CD4-positive, alpha-beta T cell (primary cell): ENCODE data around the gene NUDT14. TPM values are rescaled to one million over a fixed set of nuclear protein-coding genes. Genes with fewer than 3 reads are reported as not detected.

Source experiments
- ATAC-seq: fragments of 200-7000 bp; cut with Tn5 transposase; one replicate; pipeline ENCODE4 v1.10.0; 2022; ENCODE audit warnings: mild to moderate bottlenecking; ENCODE audit not compliant: poor library complexity
- CTCF ChIA-PET: fragments of 350-600 bp; sonication (Branson Sonifier 250); formaldehyde crosslinking; loops from one replicate; lab custom pipeline; 2021; ENCODE audit warnings: antibody characterized with exemption, inconsistent platforms; lab: Charles Lee
- POLR2A ChIA-PET: fragments of 350-600 bp; sonication (Branson Sonifier 250); formaldehyde crosslinking; loops from one replicate; lab custom pipeline; 2021; ENCODE audit warnings: antibody characterized with exemption, inconsistent platforms; lab: Charles Lee
- DNase-seq, 14 experiments: peaks; one replicate each; pipeline ENCODE4 v3.0.0-alpha.2; 2013 to 2020; ENCODE audit warnings: mixed read lengths in 2 of 14
- H3K27ac ChIP-seq, 2 donors: one replicate each; pipeline versions ENCODE4 v1.5.1 to v1.7.0; 2013; ENCODE audit warnings: low read length in 2 of 2, low read depth in 1 of 2, mild to moderate bottlenecking in 1 of 2
- H3K27me3 ChIP-seq, 2 experiments: 1 replicate in 1 of 2; 2 replicates in 1 of 2; pipeline versions ENCODE4 v1.6.1 to v1.7.0; 2013; ENCODE audit warnings: low read length in 2 of 2, control low read depth in 1 of 2, mild to moderate bottlenecking in 1 of 2, moderate library complexity in 1 of 2; ENCODE audit not compliant: insufficient read depth in 2 of 2, control insufficient read depth in 1 of 2
- H3K36me3 ChIP-seq: one replicate; pipeline ENCODE4 v1.6.1; 2013; ENCODE audit warnings: low read length, control low read depth; ENCODE audit not compliant: insufficient read depth
- H3K4me1 ChIP-seq: one replicate; pipeline ENCODE4 v1.6.1; 2013; ENCODE audit warnings: low read length, control low read depth; ENCODE audit not compliant: insufficient read depth
- H3K4me3 ChIP-seq: one replicate; pipeline ENCODE4 v1.5.1; 2013; ENCODE audit warnings: mild to moderate bottlenecking, low read length, moderate library complexity
- H3K9me3 ChIP-seq, 2 experiments: 1 replicate in 1 of 2; 2 replicates in 1 of 2; pipeline versions ENCODE4 v1.6.1 to v1.7.0; 2013; ENCODE audit warnings: low read length in 2 of 2, mild to moderate bottlenecking in 2 of 2, control low read depth in 1 of 2, moderate library complexity in 1 of 2; ENCODE audit not compliant: control insufficient read depth in 1 of 2, insufficient read depth in 1 of 2
- H3K27ac Mint-ChIP-seq: one replicate; pipeline ENCODE4 v1.8.0; 2020; ENCODE audit warnings: mixed read lengths
- H3K27me3 Mint-ChIP-seq: one replicate; pipeline ENCODE4 v1.8.0; 2021; ENCODE audit warnings: mixed read lengths
- H3K36me3 Mint-ChIP-seq: one replicate; pipeline ENCODE4 v1.8.0; 2021; ENCODE audit warnings: low read depth, mixed read lengths
- H3K4me1 Mint-ChIP-seq: one replicate; pipeline ENCODE4 v1.8.0; 2021; ENCODE audit warnings: low read depth, mixed read lengths
- H3K4me3 Mint-ChIP-seq: one replicate; pipeline ENCODE4 v1.8.0; 2020; ENCODE audit warnings: mild to moderate bottlenecking, mixed read lengths
- H3K9me3 Mint-ChIP-seq: one replicate; pipeline ENCODE4 v1.8.0; 2020; ENCODE audit warnings: mixed read lengths
- intact Hi-C, 2 experiments: fragments of 100-400 bp; cut with DNase I in 1 of 2; cut with micrococcal nuclease in 1 of 2; formaldehyde crosslinking; loops; one replicate each; pipeline versions ENCODE4 v1.15.1 to v1.9.0; 2023 to 2025; cut with DNase I, micrococcal nuclease
- total RNA-seq, 174 experiments: library from RNA in 2 of 174; stranded (reverse) in 2 of 174; gene quantifications; one replicate each; pipeline ENCODE4 v1.2.3 and lab custom pipeline; 2021 to 2026
- TF ChIP-seq, protein P1 (sequence below): fragments of 200-600 bp; IDR thresholded peaks from one replicate; pipeline ENCODE4 v1.8.0; 2022; ENCODE audit warnings: antibody characterized with exemption, mild to moderate bottlenecking

NUDT14 gene
- total RNA-seq, 2 experiments from 2014 or later, result 9.0 to 9.2 TPM

- no peak for ATAC-seq
- H3K4me3 Mint-ChIP-seq, result no peak overlapping the region
Observed at GRCh38 chr14:105135700-105136395, 45.3 kb downstream of the NUDT14 start.

GRCh38 chr14:105132921-105133654 lies 48.0 kb downstream of the NUDT14 start:
- H3K4me3 ChIP-seq, result no peak overlapping the region
- H3K27ac ChIP-seq, result no peak overlapping the region
- ChIA-PET POLR2A (no interaction called here), CTCF (interaction anchor here (0.6 kb wide), 1 partner anchor 1837 kb away, joined by 3 read pairs; no protein-coding TSS in a partner anchor)
- DNase-seq (no peak), ATAC-seq (no peak)
- H3K36me3 Mint-ChIP-seq, result peaks cover 5% of the 10 kb centered on the region
- peaks cover 4% of the 10 kb centered on the region for H3K9me3 Mint-ChIP-seq
- no peak overlapping the region for H3K27ac Mint-ChIP-seq
- TF ChIP-seq, protein P1, sequence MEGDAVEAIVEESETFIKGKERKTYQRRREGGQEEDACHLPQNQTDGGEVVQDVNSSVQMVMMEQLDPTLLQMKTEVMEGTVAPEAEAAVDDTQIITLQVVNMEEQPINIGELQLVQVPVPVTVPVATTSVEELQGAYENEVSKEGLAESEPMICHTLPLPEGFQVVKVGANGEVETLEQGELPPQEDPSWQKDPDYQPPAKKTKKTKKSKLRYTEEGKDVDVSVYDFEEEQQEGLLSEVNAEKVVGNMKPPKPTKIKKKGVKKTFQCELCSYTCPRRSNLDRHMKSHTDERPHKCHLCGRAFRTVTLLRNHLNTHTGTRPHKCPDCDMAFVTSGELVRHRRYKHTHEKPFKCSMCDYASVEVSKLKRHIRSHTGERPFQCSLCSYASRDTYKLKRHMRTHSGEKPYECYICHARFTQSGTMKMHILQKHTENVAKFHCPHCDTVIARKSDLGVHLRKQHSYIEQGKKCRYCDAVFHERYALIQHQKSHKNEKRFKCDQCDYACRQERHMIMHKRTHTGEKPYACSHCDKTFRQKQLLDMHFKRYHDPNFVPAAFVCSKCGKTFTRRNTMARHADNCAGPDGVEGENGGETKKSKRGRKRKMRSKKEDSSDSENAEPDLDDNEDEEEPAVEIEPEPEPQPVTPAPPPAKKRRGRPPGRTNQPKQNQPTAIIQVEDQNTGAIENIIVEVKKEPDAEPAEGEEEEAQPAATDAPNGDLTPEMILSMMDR, result no peak
- no peaks in the 10 kb centered on the region for H3K36me3 ChIP-seq
- intact Hi-C loops, result no loop called here
- no peak overlapping the region for H3K4me3 Mint-ChIP-seq
- peaks cover 19 to 20% of the 10 kb centered on the region in 2 experiments for H3K9me3 ChIP-seq
- no peaks in the 10 kb centered on the region for H3K4me1 Mint-ChIP-seq
- H3K27me3 ChIP-seq, result peaks cover 4 to 7% of the 10 kb centered on the region in 2 experiments
- no peaks in the 10 kb centered on the region for H3K4me1 ChIP-seq
- peaks cover 18% of the 10 kb centered on the region for H3K27me3 Mint-ChIP-seq

More at GRCh38 chr14:105135700-105136395, 45.3 kb downstream of the NUDT14 start:
- TF ChIP-seq, protein P1, result no peak
- intact Hi-C loops, result no loop called here
- Mint-ChIP-seq H3K9me3 (peaks cover 4% of the 10 kb centered on the region), H3K4me1 (no peaks in the 10 kb centered on the region), H3K27ac (no peak overlapping the region), H3K27me3 (peaks cover 9% of the 10 kb centered on the region), H3K36me3 (peaks cover 5% of the 10 kb centered on the region)
- H3K27ac ChIP-seq, result no peak overlapping the region
- no peaks in the 10 kb centered on the region for H3K36me3 ChIP-seq
- peaks cover 4 to 7% of the 10 kb centered on the region in 2 experiments for H3K27me3 ChIP-seq
- H3K4me1 ChIP-seq, result no peaks in the 10 kb centered on the region
- H3K9me3 ChIP-seq, result peaks cover 31 to 36% of the 10 kb centered on the region in 2 experiments
- ChIA-PET POLR2A (no interaction called here), CTCF (no interaction called here)
- no peak for DNase-seq
- H3K4me3 ChIP-seq, result no peak overlapping the region

- H3K9me3 Mint-ChIP-seq, result peaks cover 4% of the 10 kb centered on the region
- Histone ChIP-seq H3K4me3 (no peak overlapping the region), H3K9me3 (peaks cover 18 to 20% of the 10 kb centered on the region in 2 experiments), H3K4me1 (no peaks in the 10 kb centered on the region), H3K27ac (no peak overlapping the region), H3K36me3 (no peaks in the 10 kb centered on the region), H3K27me3 (peaks cover 4 to 7% of the 10 kb centered on the region in 2 experiments)
- ChIA-PET CTCF (interaction anchor here (0.7 kb wide), 1 partner anchor 215 kb away, joined by 3 read pairs; no protein-coding TSS in a partner anchor), POLR2A (no interaction called here)
- H3K36me3 Mint-ChIP-seq, result peaks cover 5% of the 10 kb centered on the region
- ATAC-seq (no peak), DNase-seq (no peak)
- H3K4me1 Mint-ChIP-seq, result no peaks in the 10 kb centered on the region
- peaks cover 18% of the 10 kb centered on the region for H3K27me3 Mint-ChIP-seq
- TF ChIP-seq, protein P1, result no peak
- H3K27ac Mint-ChIP-seq, result no peak overlapping the region
- no peak overlapping the region for H3K4me3 Mint-ChIP-seq
- intact Hi-C loops, result no loop called here
Observed at GRCh38 chr14:105131241-105131640, 49.9 kb downstream of the NUDT14 start.
